GM12878 (cell line): ENCODE measurements around the gene B9D2. TPM values are rescaled to one million over a fixed set of nuclear protein-coding genes. Genes with fewer than 3 reads are reported as not detected.

ENCODE experiments used
- ATAC-seq: fragments of 200-7000 bp; cut with Tn5 transposase; 3 replicates; pipeline ENCODE4 v1.9.1; 2020; ENCODE audit warnings: mild to moderate bottlenecking, moderate library complexity
- BruUV-seq: library from RNA; stranded (reverse); fragments of 400-500 nt; replicated peaks from 2 replicates; lab custom pipeline; 2021; lab: Mats Ljungman, UMichigan
- CTCF ChIA-PET: fragments of 300-600 bp; sonication (Branson Sonifier 250); formaldehyde crosslinking; extraction: SDS; loops from one replicate; lab custom pipeline; 2021; ENCODE audit warnings: inconsistent platforms; lab: Yijun Ruan, JAX
- POLR2A ChIA-PET: fragments of 350-600 bp; formaldehyde crosslinking; extraction: SDS; loops from one replicate; lab custom pipeline; 2021; ENCODE audit warnings: inconsistent platforms; lab: Charles Lee
- RAD21 ChIA-PET: fragments of 300-600 bp; sonication (Branson Sonifier 250); formaldehyde crosslinking; loops from one replicate; lab custom pipeline; 2023; ENCODE audit warnings: antibody characterized with exemption; ENCODE audit not compliant: unreplicated experiment; lab: Charles Lee
- SMC1A ChIA-PET: fragments of 300-600 bp; sonication (Branson Sonifier 250); formaldehyde crosslinking; loops from one replicate; lab custom pipeline; 2023; ENCODE audit not compliant: unreplicated experiment, uncharacterized antibody; lab: Charles Lee
- DNase-seq: peaks from one replicate; pipeline ENCODE4 v3.0.0-alpha.2; 2011; ENCODE audit warnings: low read depth, low spot score
- FAIRE-seq: peaks from 3 replicates; lab custom pipeline; 2011; peaks lifted over from hg19 to GRCh38; lab: Jason Lieb, UNC
- H2AFZ ChIP-seq: 2 replicates; pipeline ENCODE4 v1.6.0; 2011; ENCODE audit warnings: low read depth, low read length, control low read depth; ENCODE audit not compliant: control insufficient read depth
- H3K27ac ChIP-seq: 2 replicates; pipeline ENCODE4 v1.5.1; 2011; ENCODE audit warnings: control low read depth; ENCODE audit not compliant: control insufficient read depth, insufficient read depth
- H3K27me3 ChIP-seq, 2 experiments: replicated peaks in 1 of 2; 2 replicates each; pipeline versions ENCODE4 v1.6.0 to v1.6.1; 2011; ENCODE audit warnings: low read length in 1 of 2; ENCODE audit not compliant: control insufficient read depth in 2 of 2, insufficient read depth in 2 of 2
- H3K36me3 ChIP-seq, 2 experiments: 2 replicates each; pipeline ENCODE4 v1.5.1; 2011; ENCODE audit warnings: low read length in 1 of 2; ENCODE audit not compliant: control insufficient read depth in 2 of 2, insufficient read depth in 2 of 2
- H3K4me1 ChIP-seq: 2 replicates; pipeline ENCODE4 v1.6.1; 2011; ENCODE audit warnings: mild to moderate bottlenecking, low read length, moderate library complexity, mixed read lengths; ENCODE audit not compliant: control insufficient read depth, insufficient read depth
- H3K4me2 ChIP-seq: 2 replicates; pipeline ENCODE4 v1.6.0; 2011; ENCODE audit warnings: control low read depth; ENCODE audit not compliant: control insufficient read depth, insufficient read depth
- H3K4me3 ChIP-seq: fragments of 200-600 bp; sonication (generic); 2 replicates; pipeline ENCODE4 v1.5.1; 2016
- H3K79me2 ChIP-seq: 2 replicates; pipeline ENCODE4 v1.6.0; 2011; ENCODE audit warnings: low read length; ENCODE audit not compliant: control insufficient read depth, insufficient read depth
- H3K9ac ChIP-seq: 2 replicates; pipeline ENCODE4 v1.8.0; 2011; ENCODE audit warnings: low read length, control low read depth, mixed read lengths; ENCODE audit not compliant: control insufficient read depth, insufficient read depth
- H3K9me3 ChIP-seq: replicated peaks from 3 replicates; pipeline ENCODE4 v1.5.1; 2011; ENCODE audit warnings: mild to moderate bottlenecking, low read length; ENCODE audit not compliant: control insufficient read depth, insufficient read depth
- H4K20me1 ChIP-seq: 2 replicates; pipeline ENCODE4 v1.6.0; 2011; ENCODE audit not compliant: control insufficient read depth, insufficient read depth
- CBFB ChIP-seq: IDR thresholded peaks from 2 replicates; pipeline ENCODE4 v1.6.1; 2016; ENCODE audit warnings: antibody characterized with exemption, low read depth
- CREB1 ChIP-seq: IDR thresholded peaks from 2 replicates; pipeline ENCODE4 v1.6.1; 2012; ENCODE audit warnings: low read depth, mild to moderate bottlenecking, inconsistent platforms
- CREM ChIP-seq: IDR thresholded peaks from 2 replicates; pipeline ENCODE4 v1.6.1; 2014; ENCODE audit warnings: antibody characterized with exemption, low read depth
- DPF2 ChIP-seq: fragments of 450-650 bp; IDR thresholded peaks from 2 replicates; pipeline ENCODE4 v1.6.1; 2017; ENCODE audit warnings: mild to moderate bottlenecking
- MTA2 ChIP-seq: fragments of 450-650 bp; IDR thresholded peaks from 2 replicates; pipeline ENCODE4 v1.6.1; 2016; ENCODE audit warnings: low read depth, mild to moderate bottlenecking, moderate library complexity
- NR2C2 ChIP-seq: IDR thresholded peaks from 2 replicates; pipeline ENCODE4 v1.6.1; 2011; ENCODE audit warnings: borderline replicate concordance, low read depth; ENCODE audit not compliant: control insufficient read depth, insufficient read length
- PAX8 ChIP-seq: fragments of 450-650 bp; IDR thresholded peaks from 2 replicates; pipeline ENCODE4 v1.6.1; 2017; ENCODE audit warnings: mild to moderate bottlenecking, moderate library complexity
- RAD21 ChIP-seq: IDR thresholded peaks from 2 replicates; pipeline ENCODE4 v1.6.1; 2011; ENCODE audit warnings: mild to moderate bottlenecking, low read depth, low read length, moderate library complexity; ENCODE audit not compliant: insufficient read depth
- RUNX3 ChIP-seq: IDR thresholded peaks from 2 replicates; pipeline ENCODE4 v1.6.1; 2012; ENCODE audit warnings: low read length, inconsistent platforms
- SMC3 ChIP-seq: IDR thresholded peaks from 2 replicates; pipeline ENCODE4 v1.6.1; 2011; ENCODE audit warnings: low read length, improper control_type of control experiment, borderline replicate concordance
- TCF7 ChIP-seq: IDR thresholded peaks from 2 replicates; pipeline ENCODE4 v1.6.1; 2014; ENCODE audit warnings: antibody characterized with exemption, borderline replicate concordance
- YY1 ChIP-seq: IDR thresholded peaks from 2 replicates; pipeline ENCODE4 v1.6.1; 2011; ENCODE audit warnings: low read depth, mild to moderate bottlenecking, low read length
- WGBS: methylation state at CpG from one replicate; pipeline ENCODE4 v1.1.6; 2016; ENCODE audit warnings: low lambda C conversion rate; ENCODE audit not compliant: insufficient replicate concordance, insufficient coverage; ENCODE audit errors: missing lambda C conversion rate; 5-methylcytosine and 5-hydroxymethylcytosine counted together
- in situ Hi-C: fragments of 300-500 bp; cut with MboI; formaldehyde crosslinking; loops from 9 replicates; pipeline ENCODE4 v1.14.3; 2018; ENCODE audit warnings: mixed read lengths
- intact Hi-C: fragments of 100-400 bp; cut with micrococcal nuclease; formaldehyde crosslinking; loops from one replicate; pipeline ENCODE4 v1.14.2; 2022; ENCODE audit not compliant: unreplicated experiment
- polyA plus RNA-seq, 11 experiments: library from polyadenylated mRNA; depleted of rRNA in 4 of 11; unstranded in 6 of 11; stranded (reverse) in 5 of 11; fragments of >200 nt; fragmentation: Nextera tagmentation in 4 of 11; fragmentation: Illumina TruSeq in 1 of 11; extraction: Ambion mirVana in 4 of 11; extraction: Trizol in 1 of 11; gene quantifications; 1 replicate in 1 of 11; 2 replicates in 10 of 11; pipeline versions ENCODE4 v1.2.1 to v1.2.3, GENCODE V29; 2011 to 2016; ENCODE audit warnings: inconsistent platforms in 2 of 11, missing spikeins in 2 of 11, low read depth in 1 of 11
- total RNA-seq, 4 experiments: library from RNA; depleted of rRNA in 3 of 4; stranded (reverse); fragments of >200 nt in 3 of 4; fragmentation: Illumina TruSeq in 1 of 4; extraction: Trizol in 1 of 4; gene quantifications; 2 replicates each; pipeline versions ENCODE4 v1.2.1 to v1.2.3, GENCODE V29; 2013 to 2021
- TF ChIP-seq, protein P1 (sequence below), 3 experiments: IDR thresholded peaks in 2 of 3; conservative IDR thresholded peaks in 1 of 3; 2 replicates each; pipeline ENCODE4 v1.5.1; 2011; ENCODE audit warnings: low read depth in 3 of 3, low read length in 3 of 3, mild to moderate bottlenecking in 3 of 3, control low read depth in 2 of 3, moderate library complexity in 2 of 3, inconsistent platforms in 1 of 3, mixed read lengths in 1 of 3; ENCODE audit not compliant: control insufficient read depth in 2 of 3, insufficient read depth in 1 of 3; ENCODE audit errors: extremely low read depth in 1 of 3

The B9D2 gene
- total and polyA plus RNA-seq, 10 of the 15 experiments (the other 5 are each of a cell fraction or from before 2014, with no cell fraction given): 2.4 to 12.4 (median 5.0) TPM

DNA sequence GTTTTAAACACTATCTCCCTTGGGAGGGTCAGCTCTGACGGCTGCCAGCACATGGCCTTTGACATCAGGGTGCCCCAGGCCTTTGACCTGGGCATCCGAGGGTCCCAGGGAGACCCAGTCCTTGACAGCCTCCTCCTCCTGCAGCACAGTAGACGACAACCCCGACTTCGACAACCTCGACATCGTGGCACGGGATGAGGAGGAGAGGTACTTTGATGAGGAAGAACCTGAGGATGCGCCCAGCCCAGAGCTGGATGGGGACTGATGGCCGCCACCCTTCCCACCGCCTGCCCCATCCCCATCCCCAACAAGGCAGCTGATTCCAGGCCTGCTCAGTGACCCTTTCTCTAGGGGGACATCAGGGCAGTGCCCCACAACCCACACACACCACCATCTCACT lies 41.5 kb downstream of the B9D2 start (continued):
- TF ChIP-seq TCF7 (no peak), DPF2 (no peak)

DNA sequence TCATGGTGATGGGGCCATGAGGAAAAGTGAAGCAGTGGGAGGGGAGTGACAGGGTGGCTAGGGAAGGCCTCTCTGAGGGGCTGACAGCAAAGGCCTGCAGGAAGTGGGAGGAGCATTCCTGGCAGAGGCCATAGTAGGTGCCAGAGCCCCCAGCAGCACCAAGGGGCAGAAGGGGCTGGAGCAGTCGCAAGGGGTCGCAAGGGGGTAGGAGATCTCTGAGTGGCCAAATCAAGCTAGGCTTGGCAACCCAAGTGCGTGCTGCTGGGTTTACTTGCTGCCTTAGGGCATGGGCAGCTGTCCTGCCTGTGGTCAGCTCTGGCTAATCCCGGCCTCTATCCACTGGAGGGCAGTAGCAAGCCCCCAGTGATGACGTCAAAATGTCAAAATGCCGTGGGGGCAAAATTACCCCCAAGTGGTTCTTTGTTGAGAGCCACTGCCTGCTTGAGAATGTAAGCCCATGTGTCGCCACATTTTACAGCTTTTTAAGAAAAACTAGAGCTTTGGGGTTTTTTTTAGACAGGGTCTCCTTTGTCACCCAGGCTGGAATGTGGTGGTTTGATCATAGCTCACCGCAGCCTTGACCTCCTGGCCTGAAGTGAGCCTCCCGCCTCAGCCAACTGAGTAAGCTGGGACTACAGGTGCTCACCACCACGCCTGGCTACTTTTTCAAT lies 42.2 kb downstream of the B9D2 start:
- Histone ChIP-seq H3K9me3 (no peaks in the 10 kb centered on the region), H3K27me3 (no peaks in the 10 kb centered on the region), H3K79me2 (peaks cover under 1% of the 10 kb centered on the region), H3K4me3 (no peak overlapping the region), H3K27ac (no peak overlapping the region), H3K36me3 (peaks cover 16 to 35% of the 10 kb centered on the region in 2 experiments), H3K4me1 (peaks cover 12% of the 10 kb centered on the region), H3K4me2 (no peak overlapping the region), H3K9ac (no peak overlapping the region), H2AFZ (no peak overlapping the region), H4K20me1 (no peaks in the 10 kb centered on the region)
- ChIA-PET RAD21 (no interaction called here), CTCF (interaction anchor here (0.6 to 1.8 kb wide), 5 partner anchors 9 to 126 kb away, joined by 3 to 5 read pairs (median 3); no protein-coding TSS in a partner anchor), SMC1A (interaction anchor here (1.2 kb wide), 1 partner anchor 14 kb away, joined by 3 read pairs; no protein-coding TSS in a partner anchor), POLR2A (no interaction called here)
- TF ChIP-seq NR2C2 (no peak), CREB1 (peak; percentile 77), RUNX3 (peak; percentile 80), MTA2 (no peak), PAX8 (no peak), CREM (peak; percentile 86), YY1 (0 out of 2 replicates have a peak, but pooled peaks have one; percentile 33), CBFB (0 out of 2 replicates have a peak, but pooled peaks have one; percentile 19), RAD21 (peak; percentile 18; the same call in 1 of the 2 replicates), SMC3 (peak; percentile 27; the same call in 1 of the 2 replicates)
- TF ChIP-seq, protein P1, sequence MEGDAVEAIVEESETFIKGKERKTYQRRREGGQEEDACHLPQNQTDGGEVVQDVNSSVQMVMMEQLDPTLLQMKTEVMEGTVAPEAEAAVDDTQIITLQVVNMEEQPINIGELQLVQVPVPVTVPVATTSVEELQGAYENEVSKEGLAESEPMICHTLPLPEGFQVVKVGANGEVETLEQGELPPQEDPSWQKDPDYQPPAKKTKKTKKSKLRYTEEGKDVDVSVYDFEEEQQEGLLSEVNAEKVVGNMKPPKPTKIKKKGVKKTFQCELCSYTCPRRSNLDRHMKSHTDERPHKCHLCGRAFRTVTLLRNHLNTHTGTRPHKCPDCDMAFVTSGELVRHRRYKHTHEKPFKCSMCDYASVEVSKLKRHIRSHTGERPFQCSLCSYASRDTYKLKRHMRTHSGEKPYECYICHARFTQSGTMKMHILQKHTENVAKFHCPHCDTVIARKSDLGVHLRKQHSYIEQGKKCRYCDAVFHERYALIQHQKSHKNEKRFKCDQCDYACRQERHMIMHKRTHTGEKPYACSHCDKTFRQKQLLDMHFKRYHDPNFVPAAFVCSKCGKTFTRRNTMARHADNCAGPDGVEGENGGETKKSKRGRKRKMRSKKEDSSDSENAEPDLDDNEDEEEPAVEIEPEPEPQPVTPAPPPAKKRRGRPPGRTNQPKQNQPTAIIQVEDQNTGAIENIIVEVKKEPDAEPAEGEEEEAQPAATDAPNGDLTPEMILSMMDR (IDR thresholded peaks at IDR 0.05 in 2 of 3, conservative IDR thresholded peaks at IDR 0.05 in 1 of 3; ENCODE audit: control insufficient read depth in 2 of 3, extremely low read depth in 1 of 3, insufficient read depth in 1 of 3, low read depth in 3 of 3, low read length in 3 of 3): peak; percentile 32 to 50 (median 48)
- in situ Hi-C loops (no loop called here), intact Hi-C loops (no loop called here)
- FAIRE-seq: no peak
- 80% methylated on average over 10 of the region's 10 CpGs for WGBS
- DNase-seq: no peak
- BruUV-seq: no TSS peak
- peak; percentile 43; the same call in 2 of the 3 replicates for ATAC-seq
